GM23338 (cell line): ENCODE measurements around the gene DCST1. TPM values are rescaled to one million over a fixed set of nuclear protein-coding genes. Genes with fewer than 3 reads are reported as not detected.

Source experiments
- ATAC-seq: fragments of 200-7000 bp; cut with Tn5 transposase; 3 replicates; pipeline ENCODE4 v1.9.1; 2020
- DNase-seq: peaks from one replicate; pipeline ENCODE4 v3.0.0-alpha.2; 2015; ENCODE audit warnings: low spot score
- H2AFZ ChIP-seq: fragments of 200-600 bp; sonication (generic); 2 replicates; pipeline ENCODE4 v1.8.0; 2016; ENCODE audit warnings: antibody characterized with exemption, mild to moderate bottlenecking, moderate library complexity
- H3F3A ChIP-seq: fragments of 200-600 bp; sonication (generic); replicated peaks from 2 replicates; pipeline ENCODE4 v1.8.0; 2017; ENCODE audit warnings: antibody characterized with exemption, mixed run types, low read depth
- H3K27ac ChIP-seq: fragments of 200-600 bp; sonication (generic); 2 replicates; pipeline ENCODE4 v1.6.1; 2016; ENCODE audit warnings: low read depth
- H3K27me3 ChIP-seq: fragments of 200-600 bp; sonication (generic); 2 replicates; pipeline ENCODE4 v1.8.0; 2016; ENCODE audit warnings: mild to moderate bottlenecking, mixed run types, moderate library complexity; ENCODE audit not compliant: insufficient read depth
- H3K36me3 ChIP-seq: fragments of 200-600 bp; sonication (generic); 2 replicates; pipeline ENCODE4 v1.8.0; 2016; ENCODE audit warnings: mild to moderate bottlenecking; ENCODE audit not compliant: insufficient read depth
- H3K4me1 ChIP-seq: fragments of 200-600 bp; sonication (generic); 2 replicates; pipeline ENCODE4 v1.8.0; 2016; ENCODE audit warnings: mild to moderate bottlenecking, moderate library complexity; ENCODE audit not compliant: insufficient read depth
- H3K4me2 ChIP-seq: fragments of 200-600 bp; sonication (generic); 2 replicates; pipeline ENCODE4 v1.7.1; 2017; ENCODE audit warnings: mixed run types
- H3K4me3 ChIP-seq: fragments of 200-600 bp; sonication (generic); 2 replicates; pipeline ENCODE4 v1.6.1; 2016; ENCODE audit warnings: mixed run types
- H3K79me2 ChIP-seq: fragments of 200-600 bp; sonication (generic); replicated peaks from 2 replicates; pipeline ENCODE4 v1.8.0; 2017; ENCODE audit warnings: mild to moderate bottlenecking; ENCODE audit not compliant: insufficient read depth
- H3K9me2 ChIP-seq: fragments of 200-600 bp; sonication (generic); 2 replicates; pipeline ENCODE4 v1.8.0; 2017; ENCODE audit not compliant: insufficient read depth
- H4K20me1 ChIP-seq: fragments of 200-600 bp; sonication (generic); replicated peaks from 2 replicates; pipeline ENCODE4 v1.8.0; 2017; ENCODE audit warnings: mild to moderate bottlenecking; ENCODE audit not compliant: insufficient read depth
- H3K27ac Mint-ChIP-seq: 2 replicates; pipeline ENCODE4 v1.8.0; 2020; ENCODE audit warnings: inconsistent platforms, mild to moderate bottlenecking, moderate library complexity, mixed read lengths
- H3K27me3 Mint-ChIP-seq: 3 replicates; pipeline ENCODE4 v1.8.0; 2022; ENCODE audit warnings: low read depth, mild to moderate bottlenecking, moderate library complexity, mixed read lengths, inconsistent platforms; ENCODE audit not compliant: insufficient read depth, poor library complexity
- H3K36me3 Mint-ChIP-seq: 3 replicates; pipeline ENCODE4 v1.8.0; 2021; ENCODE audit warnings: low read depth, mild to moderate bottlenecking, inconsistent platforms, moderate library complexity, mixed read lengths
- H3K4me1 Mint-ChIP-seq: 3 replicates; pipeline ENCODE4 v1.8.0; 2020; ENCODE audit warnings: mild to moderate bottlenecking, inconsistent platforms, mixed read lengths
- H3K4me3 Mint-ChIP-seq: 3 replicates; pipeline ENCODE4 v1.8.0; 2021; ENCODE audit warnings: moderate library complexity, mild to moderate bottlenecking, inconsistent platforms, mixed read lengths
- H3K9me3 Mint-ChIP-seq: 3 replicates; pipeline ENCODE4 v1.8.0; 2020; ENCODE audit warnings: moderate library complexity, mild to moderate bottlenecking, inconsistent platforms, mixed read lengths
- CREB1 ChIP-seq: fragments of 250-450 bp; sonication (Bioruptor Pico); IDR thresholded peaks from 2 replicates; pipeline ENCODE4 v1.5.0; 2020; ENCODE audit warnings: low read depth, mild to moderate bottlenecking, moderate library complexity
- ETS1 ChIP-seq: IDR thresholded peaks from 2 replicates; pipeline ENCODE4 v1.6.1; 2016; ENCODE audit warnings: antibody characterized with exemption
- JUNB ChIP-seq: IDR thresholded peaks from one replicate; pipeline ENCODE4 v1.6.1; 2016; ENCODE audit warnings: antibody characterized with exemption; ENCODE audit not compliant: unreplicated experiment
- NANOG ChIP-seq: IDR thresholded peaks from 2 replicates; pipeline ENCODE4 v1.6.1; 2016; ENCODE audit warnings: antibody characterized with exemption, borderline replicate concordance
- POLR2AphosphoS5 ChIP-seq: IDR thresholded peaks from 2 replicates; pipeline ENCODE4 v1.6.1; 2016; ENCODE audit warnings: antibody characterized with exemption, low read depth
- REST ChIP-seq: IDR thresholded peaks from one replicate; pipeline ENCODE4 v1.6.1; 2018; ENCODE audit warnings: antibody characterized with exemption; ENCODE audit not compliant: unreplicated experiment
- ZNF331 ChIP-seq: fragments of 250-450 bp; sonication (Bioruptor Pico); IDR thresholded peaks from 2 replicates; pipeline ENCODE4 v1.5.0; 2020; ENCODE audit warnings: low read depth, mild to moderate bottlenecking, moderate library complexity
- polyA plus RNA-seq: library from polyadenylated mRNA; unstranded; fragments of >200 nt; fragmentation: Nextera tagmentation; extraction: Ambion mirVana; gene quantifications from 2 replicates; pipeline ENCODE4 v1.2.1, GENCODE V29; 2016
- total RNA-seq: library from RNA; depleted of rRNA; stranded (reverse); fragments of >200 nt; shearing (Covaris generic); gene quantifications from 2 replicates; pipeline ENCODE4 v1.2.3, GENCODE V29; 2014
- TF ChIP-seq, protein P1 (sequence below): fragments of 250-450 bp; sonication (Bioruptor Pico); IDR thresholded peaks from 2 replicates; pipeline ENCODE4 v1.5.0; 2020; ENCODE audit warnings: mild to moderate bottlenecking, moderate library complexity

DCST1 gene
- total and polyA plus RNA-seq, 2 experiments from 2014 or later: not detected

GRCh38 chr1:155003227-155003765 is 30.3 kb upstream of the DCST1 start (continued):
- TF ChIP-seq, protein P1, sequence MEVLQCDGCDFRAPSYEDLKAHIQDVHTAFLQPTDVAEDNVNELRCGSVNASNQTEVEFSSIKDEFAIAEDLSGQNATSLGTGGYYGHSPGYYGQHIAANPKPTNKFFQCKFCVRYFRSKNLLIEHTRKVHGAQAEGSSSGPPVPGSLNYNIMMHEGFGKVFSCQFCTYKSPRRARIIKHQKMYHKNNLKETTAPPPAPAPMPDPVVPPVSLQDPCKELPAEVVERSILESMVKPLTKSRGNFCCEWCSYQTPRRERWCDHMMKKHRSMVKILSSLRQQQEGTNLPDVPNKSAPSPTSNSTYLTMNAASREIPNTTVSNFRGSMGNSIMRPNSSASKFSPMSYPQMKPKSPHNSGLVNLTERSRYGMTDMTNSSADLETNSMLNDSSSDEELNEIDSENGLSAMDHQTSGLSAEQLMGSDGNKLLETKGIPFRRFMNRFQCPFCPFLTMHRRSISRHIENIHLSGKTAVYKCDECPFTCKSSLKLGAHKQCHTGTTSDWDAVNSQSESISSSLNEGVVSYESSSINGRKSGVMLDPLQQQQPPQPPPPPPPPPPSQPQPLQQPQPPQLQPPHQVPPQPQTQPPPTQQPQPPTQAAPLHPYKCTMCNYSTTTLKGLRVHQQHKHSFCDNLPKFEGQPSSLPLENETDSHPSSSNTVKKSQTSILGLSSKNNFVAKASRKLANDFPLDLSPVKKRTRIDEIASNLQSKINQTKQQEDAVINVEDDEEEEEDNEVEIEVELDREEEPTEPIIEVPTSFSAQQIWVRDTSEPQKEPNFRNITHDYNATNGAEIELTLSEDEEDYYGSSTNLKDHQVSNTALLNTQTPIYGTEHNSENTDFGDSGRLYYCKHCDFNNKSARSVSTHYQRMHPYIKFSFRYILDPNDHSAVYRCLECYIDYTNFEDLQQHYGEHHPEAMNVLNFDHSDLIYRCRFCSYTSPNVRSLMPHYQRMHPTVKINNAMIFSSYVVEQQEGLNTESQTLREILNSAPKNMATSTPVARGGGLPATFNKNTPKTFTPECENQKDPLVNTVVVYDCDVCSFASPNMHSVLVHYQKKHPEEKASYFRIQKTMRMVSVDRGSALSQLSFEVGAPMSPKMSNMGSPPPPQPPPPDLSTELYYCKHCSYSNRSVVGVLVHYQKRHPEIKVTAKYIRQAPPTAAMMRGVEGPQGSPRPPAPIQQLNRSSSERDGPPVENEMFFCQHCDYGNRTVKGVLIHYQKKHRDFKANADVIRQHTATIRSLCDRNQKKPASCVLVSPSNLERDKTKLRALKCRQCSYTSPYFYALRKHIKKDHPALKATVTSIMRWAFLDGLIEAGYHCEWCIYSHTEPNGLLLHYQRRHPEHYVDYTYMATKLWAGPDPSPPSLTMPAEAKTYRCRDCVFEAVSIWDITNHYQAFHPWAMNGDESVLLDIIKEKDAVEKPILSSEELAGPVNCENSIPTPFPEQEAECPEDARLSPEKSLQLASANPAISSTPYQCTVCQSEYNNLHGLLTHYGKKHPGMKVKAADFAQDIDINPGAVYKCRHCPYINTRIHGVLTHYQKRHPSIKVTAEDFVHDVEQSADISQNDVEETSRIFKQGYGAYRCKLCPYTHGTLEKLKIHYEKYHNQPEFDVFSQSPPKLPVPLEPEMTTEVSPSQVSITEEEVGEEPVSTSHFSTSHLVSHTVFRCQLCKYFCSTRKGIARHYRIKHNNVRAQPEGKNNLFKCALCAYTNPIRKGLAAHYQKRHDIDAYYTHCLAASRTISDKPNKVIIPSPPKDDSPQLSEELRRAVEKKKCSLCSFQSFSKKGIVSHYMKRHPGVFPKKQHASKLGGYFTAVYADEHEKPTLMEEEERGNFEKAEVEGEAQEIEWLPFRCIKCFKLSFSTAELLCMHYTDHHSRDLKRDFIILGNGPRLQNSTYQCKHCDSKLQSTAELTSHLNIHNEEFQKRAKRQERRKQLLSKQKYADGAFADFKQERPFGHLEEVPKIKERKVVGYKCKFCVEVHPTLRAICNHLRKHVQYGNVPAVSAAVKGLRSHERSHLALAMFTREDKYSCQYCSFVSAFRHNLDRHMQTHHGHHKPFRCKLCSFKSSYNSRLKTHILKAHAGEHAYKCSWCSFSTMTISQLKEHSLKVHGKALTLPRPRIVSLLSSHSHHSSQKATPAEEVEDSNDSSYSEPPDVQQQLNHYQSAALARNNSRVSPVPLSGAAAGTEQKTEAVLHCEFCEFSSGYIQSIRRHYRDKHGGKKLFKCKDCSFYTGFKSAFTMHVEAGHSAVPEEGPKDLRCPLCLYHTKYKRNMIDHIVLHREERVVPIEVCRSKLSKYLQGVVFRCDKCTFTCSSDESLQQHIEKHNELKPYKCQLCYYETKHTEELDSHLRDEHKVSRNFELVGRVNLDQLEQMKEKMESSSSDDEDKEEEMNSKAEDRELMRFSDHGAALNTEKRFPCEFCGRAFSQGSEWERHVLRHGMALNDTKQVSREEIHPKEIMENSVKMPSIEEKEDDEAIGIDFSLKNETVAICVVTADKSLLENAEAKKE (CRISPR knock-in tag): no peak
- TF ChIP-seq NANOG: no peak
- TF ChIP-seq JUNB: no peak

DNA sequence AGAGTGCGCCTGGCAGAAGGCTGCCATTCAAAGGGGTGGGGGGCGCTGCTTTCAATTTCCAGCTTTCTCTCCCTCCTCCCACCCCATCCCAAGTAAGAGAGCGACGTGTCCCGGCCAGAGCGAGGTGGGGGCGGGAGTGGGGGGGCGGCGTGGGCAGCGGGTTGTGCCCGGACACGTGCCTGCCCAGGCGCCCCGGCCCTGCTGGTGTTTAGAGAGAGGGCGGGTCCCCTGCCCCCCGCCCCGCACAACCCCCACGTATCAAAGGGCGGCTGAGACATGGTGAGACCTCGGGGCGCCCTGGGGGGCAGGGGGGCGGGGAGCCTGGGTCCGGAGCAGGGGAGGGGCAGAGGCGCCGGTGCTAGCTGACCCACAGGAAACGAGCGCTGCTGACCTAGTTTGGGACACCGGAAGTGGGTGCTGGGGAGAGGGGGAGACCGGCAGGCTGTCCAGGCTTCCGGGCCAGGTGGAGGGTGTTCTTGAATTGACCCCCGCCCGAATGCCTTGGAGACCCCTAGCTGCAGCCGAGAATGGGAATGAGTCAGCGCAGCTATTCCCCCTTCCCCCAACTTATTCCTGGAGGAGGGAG is 29.8 kb upstream of the DCST1 start:
- H3K27me3 Mint-ChIP-seq: peaks cover 21% of the 10 kb centered on the region
- H2AFZ ChIP-seq: no peak overlapping the region
- DNase-seq (peak; percentile 87), ATAC-seq (peak; percentile 4)
- 0 out of 2 replicates have a peak overlapping the region, but pooled peaks have one; percentile 66 for H3K27ac ChIP-seq
- H3K4me1 Mint-ChIP-seq: peaks cover 39% of the 10 kb centered on the region
- H3F3A ChIP-seq: peaks cover 16% of the 10 kb centered on the region
- H3K36me3 Mint-ChIP-seq: peaks cover 4% of the 10 kb centered on the region; the same call in 1 of the 3 replicates
- no peaks in the 10 kb centered on the region; the same call in 1 of the 2 replicates for H4K20me1 ChIP-seq
- peak overlapping the region; percentile 95 for H3K27ac Mint-ChIP-seq
- H3K4me2 ChIP-seq: peak overlapping the region; percentile 96
- H3K9me3 Mint-ChIP-seq: no peaks in the 10 kb centered on the region
- H3K79me2 ChIP-seq: peaks cover 40% of the 10 kb centered on the region
- H3K4me3 Mint-ChIP-seq: peak overlapping the region; percentile 92
- no peaks in the 10 kb centered on the region for H3K9me2 ChIP-seq
- peak overlapping the region; percentile 96 for H3K4me3 ChIP-seq
- H3K4me1 ChIP-seq: peaks cover 25% of the 10 kb centered on the region
- H3K36me3 ChIP-seq: no peaks in the 10 kb centered on the region
- H3K27me3 ChIP-seq: no peaks in the 10 kb centered on the region
- TF ChIP-seq NANOG (no peak), ETS1 (peak; percentile 67; the same call in 1 of the 2 replicates), CREB1 (CRISPR knock-in tag) (no peak), ZNF331 (CRISPR knock-in tag) (no peak), POLR2AphosphoS5 (no peak; the same call in 1 of the 2 replicates), REST (peak; percentile 2)
